Vagina (tissue), 2 donors: Measurements from ENCODE around the gene RGS6.

Experiments
- CTCF ChIP-seq, 3 experiments: fragments of 450-650 bp in 2 of 3; fragments of 200-600 bp in 1 of 3; sonication (generic) in 1 of 3; IDR thresholded peaks; one replicate each; pipeline ENCODE4 v1.5.1; 2017 to 2019; ENCODE audit warnings: antibody characterized with exemption in 3 of 3, mild to moderate bottlenecking in 2 of 3, moderate library complexity in 2 of 3
- POLR2A ChIP-seq, 2 donors: fragments of 450-650 bp; IDR thresholded peaks; one replicate each; pipeline ENCODE4 v1.6.1; 2017; ENCODE audit warnings: antibody characterized with exemption in 2 of 2, mild to moderate bottlenecking in 2 of 2, moderate library complexity in 2 of 2

- TF ChIP-seq CTCF (IDR thresholded peaks at IDR 0.05) (no peak), POLR2A (IDR thresholded peaks at IDR 0.05) (no peak)
Observed at GRCh38 chr14:72573725-72574417, 641.6 kb downstream of the RGS6 start.
